Subcutaneous adipose tissue (tissue), 4 donors: Measurements from ENCODE around the gene ARHGEF10L. TPM values are rescaled to one million over a fixed set of nuclear protein-coding genes. Genes with fewer than 3 reads are reported as not detected.

Experiments
- CTCF ChIP-seq: fragments of 450-650 bp; IDR thresholded peaks from one replicate; pipeline ENCODE4 v1.5.1; 2016; ENCODE audit warnings: low read depth, mild to moderate bottlenecking, control low read depth, antibody characterized with exemption, moderate library complexity
- total RNA-seq, 4 donors: library from RNA; depleted of rRNA; stranded (reverse); fragments of >200 nt; gene quantifications; one replicate each; pipeline ENCODE4 v1.1.0, GENCODE V29; 2016

The ARHGEF10L gene
- total RNA-seq, 4 donors from 2014 or later = 19.1 to 54.6 (median 41.7) TPM

GRCh38 chr1:17558954-17559614 is 19.6 kb downstream of the ARHGEF10L start:
- no peak for TF ChIP-seq CTCF

- no peak for TF ChIP-seq CTCF
Observed at GRCh38 chr1:17559615-17560419, 20.3 kb downstream of the ARHGEF10L start.

- TF ChIP-seq CTCF = no peak
Observed at GRCh38 chr1:17561247-17561548, 21.7 kb downstream of the ARHGEF10L start.

- no peak for TF ChIP-seq CTCF
Observed at GRCh38 chr1:17561561-17561985, 22.1 kb downstream of the ARHGEF10L start.

- no peak for TF ChIP-seq CTCF
Observed at GRCh38 chr1:17562375-17562774, 22.9 kb downstream of the ARHGEF10L start.

- no peak for TF ChIP-seq CTCF
Observed at GRCh38 chr1:17563494-17564281, 24.2 kb downstream of the ARHGEF10L start.
